Rectal smooth muscle tissue (tissue), 1 donor: Measurements from ENCODE around the gene BRPF1.

ENCODE experiments used
- H3K27ac ChIP-seq: one replicate; pipeline ENCODE4 v1.7.0; 2013; ENCODE audit warnings: low read depth, low read length, inconsistent platforms
- H3K27me3 ChIP-seq: one replicate; pipeline ENCODE4 v1.7.0; 2013; ENCODE audit warnings: low read length; ENCODE audit not compliant: control insufficient read depth, insufficient read depth
- H3K36me3 ChIP-seq: one replicate; pipeline ENCODE4 v1.7.0; 2013; ENCODE audit warnings: low read length; ENCODE audit not compliant: control insufficient read depth, insufficient read depth
- H3K4me1 ChIP-seq: one replicate; pipeline ENCODE4 v1.7.0; 2013; ENCODE audit warnings: low read length; ENCODE audit not compliant: control insufficient read depth, insufficient read depth
- H3K4me3 ChIP-seq: one replicate; pipeline ENCODE4 v1.7.0; 2013; ENCODE audit warnings: low read length
- H3K9ac ChIP-seq: one replicate; pipeline ENCODE4 v1.7.0; 2013; ENCODE audit warnings: low read length

Gene BRPF1

DNA sequence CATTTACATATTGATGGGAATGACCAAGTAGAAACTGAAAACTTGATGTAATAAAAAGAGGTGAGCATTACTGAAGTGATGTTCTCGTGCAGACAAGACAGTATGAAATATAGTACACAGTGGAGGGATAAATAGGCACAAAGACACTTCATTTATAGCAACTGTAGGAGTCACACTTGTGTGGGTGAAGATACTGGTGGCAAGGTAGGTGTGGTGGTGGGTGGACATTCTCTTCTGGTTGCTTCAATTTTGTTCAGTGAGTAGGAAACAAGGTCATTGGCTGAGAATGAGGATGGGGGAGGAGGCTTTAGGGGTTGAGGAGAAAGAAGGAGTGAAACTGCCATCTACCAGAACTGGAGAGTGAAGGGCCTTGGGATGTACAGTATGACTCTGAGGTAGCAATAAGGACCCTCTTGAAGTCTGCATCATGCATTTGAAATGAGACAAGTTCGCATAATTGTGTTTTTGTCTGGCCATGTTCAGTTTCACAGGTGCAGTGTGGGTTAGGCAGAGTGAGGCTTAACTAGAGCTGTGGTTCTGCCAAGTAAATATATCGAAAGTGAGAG is 21.3 kb upstream of the BRPF1 start:
- Histone ChIP-seq H3K4me1 (no peaks in the 10 kb centered on the region), H3K27ac (no peak overlapping the region), H3K9ac (no peak overlapping the region), H3K27me3 (no peaks in the 10 kb centered on the region), H3K4me3 (no peak overlapping the region), H3K36me3 (no peaks in the 10 kb centered on the region)

DNA sequence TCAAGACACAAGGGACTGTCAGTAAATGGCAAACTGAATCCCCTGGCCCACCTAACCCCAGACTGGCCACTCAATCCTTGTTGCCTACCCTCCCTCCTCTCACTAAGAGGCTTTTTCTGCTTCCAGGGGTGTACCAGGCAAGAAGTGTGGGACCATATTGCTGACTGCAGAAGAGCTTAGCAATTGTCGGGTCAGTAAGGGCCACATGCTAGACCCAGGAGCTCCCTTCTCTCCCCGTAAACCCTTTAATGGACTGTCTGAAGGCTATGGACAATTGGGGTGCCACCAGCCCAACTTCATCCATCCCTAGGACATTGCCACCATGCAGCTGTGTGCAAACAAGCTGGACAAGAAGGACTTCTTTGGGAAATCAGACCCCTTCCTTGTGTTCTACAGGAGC is 19.1 kb upstream of the BRPF1 start:
- Histone ChIP-seq H3K27ac (no peak overlapping the region), H3K4me3 (no peak overlapping the region), H3K9ac (no peak overlapping the region), H3K4me1 (no peaks in the 10 kb centered on the region), H3K27me3 (no peaks in the 10 kb centered on the region), H3K36me3 (no peaks in the 10 kb centered on the region)

DNA sequence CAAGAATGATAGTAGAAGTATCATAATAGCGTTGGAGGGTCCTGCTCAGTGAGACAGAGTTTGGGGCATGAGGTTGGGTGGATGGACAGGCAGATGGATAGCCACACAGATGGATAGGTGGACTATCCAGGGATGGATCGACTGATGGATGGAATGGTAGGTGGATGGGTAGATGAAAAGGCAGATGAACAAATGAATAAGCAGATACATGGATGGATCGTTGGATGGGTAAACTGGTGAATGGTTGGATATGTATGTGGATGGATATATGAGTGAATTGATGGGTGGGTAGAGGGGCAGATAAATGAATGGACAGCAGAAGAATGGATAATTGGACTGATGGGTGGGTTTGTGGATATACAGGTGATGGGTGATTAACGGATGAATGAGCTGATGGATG is 18.4 kb upstream of the BRPF1 start:
- H3K27ac ChIP-seq: no peak overlapping the region
- no peaks in the 10 kb centered on the region for H3K4me1 ChIP-seq
- H3K27me3 ChIP-seq: no peaks in the 10 kb centered on the region
- no peak overlapping the region for H3K9ac ChIP-seq
- no peak overlapping the region for H3K4me3 ChIP-seq
- no peaks in the 10 kb centered on the region for H3K36me3 ChIP-seq

DNA sequence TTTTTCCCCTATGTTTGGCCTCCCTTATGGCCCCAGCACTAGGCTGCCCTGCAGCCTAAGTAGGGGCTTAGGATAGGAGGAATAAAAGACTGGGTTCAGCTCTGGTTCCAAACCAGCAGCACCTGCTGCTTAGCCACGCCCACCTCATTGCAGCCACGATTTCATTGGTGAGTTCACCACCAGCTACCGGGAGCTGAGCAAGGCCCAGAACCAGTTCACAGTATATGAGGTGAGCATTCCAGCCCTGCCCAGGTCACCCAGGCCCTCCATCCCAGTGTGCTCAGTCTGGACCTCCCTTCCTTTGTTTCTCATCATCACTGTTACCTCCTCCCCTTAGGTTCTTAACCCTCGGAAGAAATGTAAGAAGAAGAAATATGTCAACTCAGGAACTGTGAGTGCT is 16.4 kb upstream of the BRPF1 start:
- H3K27me3 ChIP-seq: no peaks in the 10 kb centered on the region
- H3K4me3 ChIP-seq: no peak overlapping the region
- H3K9ac ChIP-seq: no peak overlapping the region
- H3K4me1 ChIP-seq: no peaks in the 10 kb centered on the region
- H3K36me3 ChIP-seq: no peaks in the 10 kb centered on the region
- H3K27ac ChIP-seq: peak overlapping the region; percentile 28

DNA sequence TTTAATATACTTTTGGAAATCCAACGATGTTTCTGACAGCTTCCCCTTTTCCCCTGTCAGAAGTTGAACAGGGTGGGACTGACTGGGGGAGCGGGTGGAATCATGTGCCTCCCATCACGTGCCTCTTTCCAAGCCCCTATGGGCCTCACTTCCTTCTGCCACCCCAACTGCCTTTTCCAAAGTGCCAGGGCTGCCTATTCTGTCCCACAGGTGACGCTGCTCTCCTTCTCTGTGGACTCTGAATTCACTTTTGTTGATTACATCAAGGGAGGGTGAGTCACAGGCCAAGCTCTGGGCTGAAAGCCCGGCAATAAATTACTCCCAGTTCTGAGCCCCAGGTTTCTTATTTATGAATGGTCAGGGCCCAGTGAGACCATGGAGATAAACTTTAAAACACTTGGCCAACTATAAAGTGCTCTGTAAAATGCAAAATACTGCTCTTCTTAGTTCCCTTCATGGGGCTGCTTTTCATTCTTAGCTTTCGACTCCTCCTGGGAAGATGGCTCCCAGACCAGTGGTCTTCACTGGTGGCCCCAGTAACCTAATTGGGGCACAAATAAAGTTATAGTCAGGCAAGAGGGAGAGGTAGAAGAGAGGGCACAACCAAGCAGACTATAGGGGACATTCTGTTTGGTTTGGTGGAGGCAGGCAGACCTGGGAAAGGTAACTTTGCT is 15.6 kb upstream of the BRPF1 start:
- no peak overlapping the region for H3K9ac ChIP-seq
- no peaks in the 10 kb centered on the region for H3K36me3 ChIP-seq
- H3K27me3 ChIP-seq: no peaks in the 10 kb centered on the region
- no peak overlapping the region for H3K4me3 ChIP-seq
- no peaks in the 10 kb centered on the region for H3K4me1 ChIP-seq
- peak overlapping the region; percentile 16 for H3K27ac ChIP-seq

DNA sequence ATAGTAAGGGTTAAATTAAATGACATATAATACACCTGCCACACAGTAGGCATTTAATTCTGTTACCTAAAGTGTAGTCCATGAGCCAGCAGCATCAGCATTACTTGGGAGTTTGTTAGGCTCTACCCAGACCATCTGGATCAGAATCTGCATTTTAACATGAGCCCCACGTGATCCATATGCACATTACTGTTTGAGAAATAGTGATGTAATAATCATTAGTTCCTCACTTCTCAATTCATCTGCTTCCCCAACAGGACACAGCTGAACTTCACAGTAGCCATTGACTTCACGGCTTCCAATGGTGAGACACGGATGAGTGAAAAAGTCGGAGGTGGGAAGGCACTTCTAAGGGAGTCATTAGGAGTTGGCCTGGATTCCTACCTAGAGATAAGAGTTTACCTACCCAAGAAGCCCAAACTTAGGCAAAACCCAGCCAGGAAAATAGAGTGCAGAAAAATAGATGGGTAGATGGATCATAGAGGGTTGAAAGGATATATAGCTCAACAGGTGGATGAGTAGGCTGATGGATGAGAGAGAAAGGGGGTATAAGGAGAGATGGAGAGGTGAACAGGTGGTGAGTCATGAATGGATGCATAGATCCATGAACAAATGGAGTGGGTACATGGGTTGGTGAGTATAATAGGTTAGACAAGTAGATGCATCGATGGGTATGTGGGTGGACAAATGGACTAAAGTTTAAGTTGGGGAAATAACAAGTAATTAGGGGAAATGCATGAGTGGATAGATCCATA is 14.6 kb upstream of the BRPF1 start:
- H3K4me3 ChIP-seq: no peak overlapping the region
- H3K4me1 ChIP-seq: no peaks in the 10 kb centered on the region
- H3K27ac ChIP-seq: no peak overlapping the region
- no peaks in the 10 kb centered on the region for H3K36me3 ChIP-seq
- H3K9ac ChIP-seq: no peak overlapping the region
- H3K27me3 ChIP-seq: no peaks in the 10 kb centered on the region

DNA sequence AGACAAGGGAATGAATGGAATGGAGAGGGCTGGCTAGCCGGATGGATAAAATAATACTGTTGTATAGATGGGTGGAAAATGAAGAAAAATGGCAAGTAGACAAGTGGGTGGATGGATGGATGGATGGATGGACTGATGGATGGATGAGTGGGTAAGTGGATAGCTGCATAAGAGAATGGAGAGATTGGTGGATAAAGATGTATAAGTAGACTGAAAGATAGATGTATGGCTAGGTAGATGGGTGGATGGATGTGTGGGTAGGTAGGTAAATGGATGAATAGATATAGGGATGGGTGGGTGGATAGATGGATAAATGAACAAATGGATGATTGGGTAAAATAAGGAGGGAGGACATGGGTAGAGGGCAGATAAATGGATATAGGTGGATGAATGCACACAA is 14.0 kb upstream of the BRPF1 start:
- Histone ChIP-seq H3K27me3 (no peaks in the 10 kb centered on the region), H3K27ac (no peak overlapping the region), H3K36me3 (no peaks in the 10 kb centered on the region), H3K9ac (no peak overlapping the region), H3K4me3 (no peak overlapping the region), H3K4me1 (no peaks in the 10 kb centered on the region)

DNA sequence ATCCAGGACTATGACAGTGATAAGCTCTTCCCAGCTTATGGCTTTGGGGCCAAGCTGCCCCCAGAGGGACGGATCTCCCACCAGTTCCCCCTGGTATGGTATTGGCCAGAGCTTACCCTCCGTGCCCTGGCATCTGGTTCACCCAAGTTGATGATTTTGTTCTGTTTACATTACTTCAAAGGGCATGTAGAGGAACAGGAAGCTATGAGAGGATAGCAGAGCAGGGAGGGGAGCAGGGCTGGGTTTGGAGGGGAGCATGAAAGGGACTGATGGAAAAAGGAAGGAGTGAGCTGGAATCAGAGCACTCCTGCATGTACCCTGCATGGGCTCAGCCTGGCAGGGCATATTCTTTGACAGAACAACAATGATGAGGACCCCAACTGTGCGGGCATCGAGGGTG is 13.4 kb upstream of the BRPF1 start:
- no peak overlapping the region for H3K27ac ChIP-seq
- no peaks in the 10 kb centered on the region for H3K36me3 ChIP-seq
- H3K4me1 ChIP-seq: no peaks in the 10 kb centered on the region
- H3K9ac ChIP-seq: no peak overlapping the region
- H3K27me3 ChIP-seq: no peaks in the 10 kb centered on the region
- H3K4me3 ChIP-seq: no peak overlapping the region

DNA sequence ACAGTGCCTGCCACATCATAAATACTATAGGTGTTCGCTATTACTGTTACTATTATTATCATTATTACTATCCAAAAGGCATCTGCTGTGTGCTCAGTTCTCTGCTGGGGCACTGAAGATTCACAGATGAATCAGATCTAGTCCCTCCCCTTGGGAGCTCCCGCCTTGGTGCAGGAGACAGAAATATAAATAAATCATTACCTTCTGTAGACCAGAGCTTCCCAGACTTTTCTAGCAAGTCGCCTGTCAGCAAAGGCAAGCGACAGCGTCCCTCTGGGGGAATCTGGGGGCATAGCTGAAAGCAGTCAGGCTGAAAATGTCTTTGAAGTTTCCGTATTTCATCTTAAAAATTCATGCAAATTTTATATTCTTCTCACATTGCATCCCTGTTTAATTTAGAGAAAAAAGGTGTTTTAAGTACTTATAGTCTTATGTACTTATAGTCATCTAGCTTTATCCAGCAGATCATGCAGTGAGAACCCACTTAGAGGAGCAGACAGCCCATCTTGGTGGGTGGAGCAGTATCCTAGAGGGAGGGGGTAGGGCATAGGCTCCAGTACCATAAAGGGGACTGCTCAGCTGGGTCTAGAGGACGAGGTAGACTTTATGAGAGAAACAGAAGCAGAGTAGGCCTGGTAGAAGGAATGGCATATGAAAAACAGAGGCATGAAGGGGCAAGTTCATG is 10.4 kb upstream of the BRPF1 start:
- no peak overlapping the region for H3K27ac ChIP-seq
- H3K36me3 ChIP-seq: no peaks in the 10 kb centered on the region
- no peaks in the 10 kb centered on the region for H3K27me3 ChIP-seq
- H3K9ac ChIP-seq: no peak overlapping the region
- H3K4me3 ChIP-seq: no peak overlapping the region
- no peaks in the 10 kb centered on the region for H3K4me1 ChIP-seq

DNA sequence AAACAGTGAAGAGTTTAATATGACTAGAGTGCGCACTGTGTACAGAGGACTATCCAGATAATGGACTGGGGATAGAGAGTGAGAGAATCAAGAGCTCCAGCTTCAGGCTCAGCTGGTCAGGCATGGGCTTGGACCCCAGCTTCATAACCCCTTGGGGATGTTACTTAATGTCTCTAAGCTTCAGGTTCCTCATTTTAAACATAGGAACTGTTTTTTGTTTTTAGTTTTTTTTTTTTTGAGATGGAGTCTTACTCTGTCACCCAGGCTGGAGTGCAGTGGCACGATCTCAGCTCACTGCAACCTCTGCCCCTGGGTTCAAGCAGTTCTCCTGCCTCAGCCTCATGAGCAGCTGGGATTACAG is 9.9 kb upstream of the BRPF1 start:
- Histone ChIP-seq H3K36me3 (no peaks in the 10 kb centered on the region), H3K4me1 (no peaks in the 10 kb centered on the region), H3K4me3 (no peak overlapping the region), H3K9ac (no peak overlapping the region), H3K27ac (no peak overlapping the region), H3K27me3 (no peaks in the 10 kb centered on the region)

DNA sequence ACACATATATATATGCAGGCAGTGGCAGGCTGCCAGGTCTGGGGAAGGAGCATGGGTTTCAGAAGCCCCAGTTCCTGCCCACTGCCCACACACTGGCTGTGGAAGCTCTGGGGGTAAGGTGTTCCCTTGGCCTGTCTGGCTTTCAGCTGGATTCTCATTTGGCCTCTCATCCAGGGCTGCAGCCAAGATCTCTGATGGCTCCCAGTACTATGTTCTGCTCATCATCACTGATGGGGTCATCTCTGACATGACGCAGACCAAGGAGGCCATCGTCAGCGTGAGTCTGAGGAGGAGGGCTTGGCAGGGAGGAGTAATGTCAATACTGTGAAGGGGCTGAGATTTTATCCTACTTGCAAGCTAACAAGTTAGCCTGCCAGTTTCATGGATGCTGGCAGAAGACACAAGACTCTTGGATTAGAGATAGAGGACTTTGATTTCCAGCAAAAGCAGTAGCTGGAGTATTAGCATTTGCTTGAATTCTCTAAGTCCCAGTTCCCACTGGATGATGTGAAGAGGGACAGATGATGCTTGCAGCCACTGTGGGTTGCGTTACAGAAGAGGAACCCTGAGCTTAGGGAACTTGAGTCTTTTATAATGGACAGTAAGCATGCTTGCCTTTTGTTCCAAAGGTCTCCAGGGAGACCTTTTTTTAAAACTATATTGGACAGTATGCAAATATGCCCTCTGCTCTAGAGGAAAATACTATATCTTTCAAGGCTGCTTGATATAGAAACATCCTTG is 5.6 kb upstream of the BRPF1 start:
- Histone ChIP-seq H3K4me1 (peaks cover 3% of the 10 kb centered on the region), H3K9ac (no peak overlapping the region), H3K4me3 (no peak overlapping the region), H3K27me3 (no peaks in the 10 kb centered on the region), H3K27ac (no peak overlapping the region), H3K36me3 (no peaks in the 10 kb centered on the region)

DNA sequence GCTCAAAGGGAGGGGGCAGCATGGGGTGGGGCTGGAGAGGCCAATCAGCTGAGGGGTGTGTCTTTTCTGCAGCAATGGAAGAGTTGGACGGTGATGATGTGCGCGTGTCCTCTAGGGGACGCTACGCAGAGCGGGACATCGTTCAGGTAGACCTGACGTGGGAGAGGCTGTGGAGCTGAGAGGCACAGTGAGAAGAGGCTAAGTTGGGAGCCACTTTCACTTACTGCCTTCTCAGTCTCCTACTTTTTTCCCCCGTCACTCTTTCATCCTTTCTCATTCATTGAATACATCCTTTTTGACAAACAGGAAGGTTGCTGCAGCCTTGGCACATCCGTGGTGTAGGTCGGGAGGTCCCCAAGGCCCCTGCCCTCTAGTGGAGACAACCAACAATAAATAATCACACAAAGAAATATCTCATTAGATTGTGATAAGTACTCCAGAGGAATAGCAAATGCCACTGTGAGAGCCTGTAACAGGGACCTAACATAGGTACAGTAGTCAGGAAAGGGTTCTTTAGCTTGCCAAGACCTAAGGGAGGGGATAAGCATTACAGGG is 4.4 kb upstream of the BRPF1 start:
- no peak overlapping the region for H3K4me3 ChIP-seq
- H3K9ac ChIP-seq: no peak overlapping the region
- H3K27ac ChIP-seq: no peak overlapping the region
- H3K36me3 ChIP-seq: no peaks in the 10 kb centered on the region
- no peaks in the 10 kb centered on the region for H3K27me3 ChIP-seq
- peaks cover 3% of the 10 kb centered on the region for H3K4me1 ChIP-seq
